Measurements from ENCODE around the gene RASGEF1C.

DNA sequence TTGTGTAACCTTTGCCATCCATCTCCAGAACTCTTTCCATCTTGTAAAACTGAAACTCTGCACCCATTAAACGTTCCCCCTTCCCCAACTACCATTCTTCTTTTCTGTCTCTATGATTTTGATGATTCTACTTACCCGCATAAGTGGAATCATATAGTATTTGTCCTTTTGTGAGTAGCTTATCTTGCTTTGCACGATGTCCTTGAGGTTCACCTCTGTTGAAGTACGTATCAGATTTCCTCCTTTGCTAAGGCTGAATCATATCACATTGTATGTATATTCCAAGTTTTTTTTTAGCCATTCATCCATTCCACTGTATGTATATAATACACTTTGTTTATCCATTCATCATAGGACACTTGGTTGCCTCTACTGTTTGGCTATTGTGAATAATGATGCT lies 134.5 kb downstream of the RASGEF1C start:
- TF ChIP-seq, protein P1, sequence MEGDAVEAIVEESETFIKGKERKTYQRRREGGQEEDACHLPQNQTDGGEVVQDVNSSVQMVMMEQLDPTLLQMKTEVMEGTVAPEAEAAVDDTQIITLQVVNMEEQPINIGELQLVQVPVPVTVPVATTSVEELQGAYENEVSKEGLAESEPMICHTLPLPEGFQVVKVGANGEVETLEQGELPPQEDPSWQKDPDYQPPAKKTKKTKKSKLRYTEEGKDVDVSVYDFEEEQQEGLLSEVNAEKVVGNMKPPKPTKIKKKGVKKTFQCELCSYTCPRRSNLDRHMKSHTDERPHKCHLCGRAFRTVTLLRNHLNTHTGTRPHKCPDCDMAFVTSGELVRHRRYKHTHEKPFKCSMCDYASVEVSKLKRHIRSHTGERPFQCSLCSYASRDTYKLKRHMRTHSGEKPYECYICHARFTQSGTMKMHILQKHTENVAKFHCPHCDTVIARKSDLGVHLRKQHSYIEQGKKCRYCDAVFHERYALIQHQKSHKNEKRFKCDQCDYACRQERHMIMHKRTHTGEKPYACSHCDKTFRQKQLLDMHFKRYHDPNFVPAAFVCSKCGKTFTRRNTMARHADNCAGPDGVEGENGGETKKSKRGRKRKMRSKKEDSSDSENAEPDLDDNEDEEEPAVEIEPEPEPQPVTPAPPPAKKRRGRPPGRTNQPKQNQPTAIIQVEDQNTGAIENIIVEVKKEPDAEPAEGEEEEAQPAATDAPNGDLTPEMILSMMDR (IDR thresholded peaks at IDR 0.05), result no peak
- TF ChIP-seq POLR2A (IDR thresholded peaks at IDR 0.05), result no peak

All from Peyer's patch (tissue), 4 donors.